Upper lobe of left lung (tissue), 6 donors: Measurements from ENCODE around the gene FAM107A. TPM values are rescaled to one million over a fixed set of nuclear protein-coding genes. Genes with fewer than 3 reads are reported as not detected.

ENCODE experiments used
- ATAC-seq, 2 donors: fragments of 200-7000 bp; cut with Tn5 transposase; one replicate each; pipeline ENCODE4 v1.9.1; 2022; ENCODE audit warnings: mild to moderate bottlenecking in 2 of 2, moderate library complexity in 2 of 2; ENCODE audit not compliant: low FRiP score in 2 of 2
- DNase-seq, 2 donors: peaks; one replicate each; pipeline ENCODE4 v3.0.0-alpha.2; 2019 to 2020
- H3K27ac ChIP-seq, 4 donors: fragments of 200-600 bp; sonication (generic); one replicate each; pipeline ENCODE4 v1.5.1; 2016 to 2019
- H3K27me3 ChIP-seq, 4 donors: fragments of 200-600 bp; sonication (generic); one replicate each; pipeline ENCODE4 v1.5.1; 2017 to 2019
- H3K36me3 ChIP-seq, 4 donors: fragments of 200-600 bp; sonication (generic); one replicate each; pipeline ENCODE4 v1.5.1; 2016 to 2019
- H3K4me1 ChIP-seq, 4 donors: fragments of 200-600 bp; sonication (generic); one replicate each; pipeline ENCODE4 v1.5.1; 2018 to 2019
- H3K4me3 ChIP-seq, 4 donors: fragments of 200-600 bp; sonication (generic); one replicate each; pipeline ENCODE4 v1.5.1; 2017 to 2019; ENCODE audit warnings: mild to moderate bottlenecking in 2 of 4, moderate library complexity in 1 of 4
- H3K9me3 ChIP-seq, 4 donors: fragments of 200-600 bp; sonication (generic); one replicate each; pipeline ENCODE4 v1.5.1; 2018 to 2019
- EP300 ChIP-seq, 4 donors: sonication (generic); formaldehyde crosslinking; IDR thresholded peaks; one replicate each; pipeline ENCODE4 v1.5.1; 2017; ENCODE audit warnings: antibody characterized with exemption in 4 of 4, control low read depth in 2 of 4
- POLR2A ChIP-seq, 4 donors: fragments of 450-650 bp; IDR thresholded peaks; one replicate each; pipeline ENCODE4 v1.5.1; 2016 to 2017; ENCODE audit warnings: antibody characterized with exemption in 4 of 4, mild to moderate bottlenecking in 2 of 4
- POLR2AphosphoS5 ChIP-seq, 2 donors: sonication (generic); formaldehyde crosslinking; IDR thresholded peaks; one replicate each; pipeline ENCODE4 v1.5.1; 2017; ENCODE audit warnings: antibody characterized with exemption in 2 of 2
- WGBS, 2 donors: methylation state at CpG; one replicate each; pipeline ENCODE4 v1.1.5; 2017 to 2018; 5-methylcytosine and 5-hydroxymethylcytosine counted together
- total RNA-seq, 6 donors: library from RNA; depleted of rRNA in 4 of 6; stranded (reverse); fragments of >200 nt in 4 of 6; gene quantifications; one replicate each; pipeline versions ENCODE4 v1.1.0 to v1.2.1, GENCODE V29; 2016 to 2021
- TF ChIP-seq, protein P1 (sequence below), 6 experiments: fragments of 450-650 bp in 4 of 6; fragments of 200-600 bp in 2 of 6; sonication (generic) in 2 of 6; IDR thresholded peaks; one replicate each; pipeline ENCODE4 v1.5.1; 2016 to 2019; ENCODE audit warnings: antibody characterized with exemption in 6 of 6
- donor health status: DM: no; HTN: no; CAD: no; lungs with moderate emphysema.
- donor health status: DM: no; HTN: yes; CAD: no; lungs with severe emphysema.

The FAM107A gene
- total RNA-seq, 6 donors from 2014 or later, result 19.9 to 200 (median 81.1) TPM

DNA sequence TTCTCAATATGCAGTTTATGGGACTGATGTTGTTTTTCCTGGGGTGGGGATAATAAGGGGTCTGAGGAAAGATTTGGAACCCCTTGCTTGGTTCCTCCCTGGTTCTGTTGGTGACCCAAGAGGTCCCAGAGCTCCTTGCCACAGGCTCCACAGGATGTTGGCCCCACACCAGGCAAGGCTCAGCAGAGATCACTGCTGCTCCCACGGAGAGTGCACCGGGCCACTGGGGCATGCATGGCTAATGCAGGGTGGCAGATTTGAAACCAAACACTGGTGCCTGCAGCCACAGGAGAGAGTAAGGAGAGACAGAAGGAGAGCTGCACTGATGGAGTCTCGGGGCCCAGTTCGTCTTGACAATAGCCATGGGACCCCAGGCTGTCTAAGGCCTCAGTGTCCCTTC lies 2.5 kb downstream of the FAM107A start:
- DNase-seq (no peak), ATAC-seq (no peak)
- WGBS, 2 donors, result 76 to 88% methylated on average over 4 of the region's 4 CpGs
- Histone ChIP-seq H3K4me1 (peaks cover 5 to 11% (median 7%) of the 10 kb centered on the region in 4 donors), H3K36me3 (peaks cover 0 to 12% (median 0%) of the 10 kb centered on the region in 4 donors), H3K27ac (peak overlapping the region in 3 of 4 donors; percentile 87 to 96 (median 91)), H3K9me3 (no peaks in the 10 kb centered on the region), H3K4me3 (peak overlapping the region in 3 of 4 donors; percentile 43 to 51 (median 45)), H3K27me3 (no peaks in the 10 kb centered on the region)
- TF ChIP-seq POLR2A (IDR thresholded peaks at IDR 0.05) (no peak), EP300 (IDR thresholded peaks at IDR 0.05) (no peak), POLR2AphosphoS5 (IDR thresholded peaks at IDR 0.05) (no peak)
- TF ChIP-seq, protein P1, sequence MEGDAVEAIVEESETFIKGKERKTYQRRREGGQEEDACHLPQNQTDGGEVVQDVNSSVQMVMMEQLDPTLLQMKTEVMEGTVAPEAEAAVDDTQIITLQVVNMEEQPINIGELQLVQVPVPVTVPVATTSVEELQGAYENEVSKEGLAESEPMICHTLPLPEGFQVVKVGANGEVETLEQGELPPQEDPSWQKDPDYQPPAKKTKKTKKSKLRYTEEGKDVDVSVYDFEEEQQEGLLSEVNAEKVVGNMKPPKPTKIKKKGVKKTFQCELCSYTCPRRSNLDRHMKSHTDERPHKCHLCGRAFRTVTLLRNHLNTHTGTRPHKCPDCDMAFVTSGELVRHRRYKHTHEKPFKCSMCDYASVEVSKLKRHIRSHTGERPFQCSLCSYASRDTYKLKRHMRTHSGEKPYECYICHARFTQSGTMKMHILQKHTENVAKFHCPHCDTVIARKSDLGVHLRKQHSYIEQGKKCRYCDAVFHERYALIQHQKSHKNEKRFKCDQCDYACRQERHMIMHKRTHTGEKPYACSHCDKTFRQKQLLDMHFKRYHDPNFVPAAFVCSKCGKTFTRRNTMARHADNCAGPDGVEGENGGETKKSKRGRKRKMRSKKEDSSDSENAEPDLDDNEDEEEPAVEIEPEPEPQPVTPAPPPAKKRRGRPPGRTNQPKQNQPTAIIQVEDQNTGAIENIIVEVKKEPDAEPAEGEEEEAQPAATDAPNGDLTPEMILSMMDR (IDR thresholded peaks at IDR 0.05), result no peak

GRCh38 chr3:58574106-58574505 lies 3.1 kb downstream of the FAM107A start:
- 81 to 82% methylated on average over 3 of the region's 3 CpGs for WGBS, 2 donors
- Histone ChIP-seq H3K4me3 (peak overlapping the region in 3 of 4 donors; percentile 43 to 51 (median 45)), H3K4me1 (peaks cover 5 to 11% (median 9%) of the 10 kb centered on the region in 4 donors), H3K27me3 (no peaks in the 10 kb centered on the region), H3K36me3 (peaks cover 0 to 17% (median 0%) of the 10 kb centered on the region in 4 donors), H3K9me3 (no peaks in the 10 kb centered on the region), H3K27ac (peak overlapping the region in 3 of 4 donors; percentile 87 to 96 (median 91))
- TF ChIP-seq EP300 (IDR thresholded peaks at IDR 0.05) (no peak), POLR2AphosphoS5 (IDR thresholded peaks at IDR 0.05) (no peak), POLR2A (IDR thresholded peaks at IDR 0.05) (no peak)
- TF ChIP-seq, protein P1 (IDR thresholded peaks at IDR 0.05), result no peak
- DNase-seq (no peak), ATAC-seq (no peak)

DNA sequence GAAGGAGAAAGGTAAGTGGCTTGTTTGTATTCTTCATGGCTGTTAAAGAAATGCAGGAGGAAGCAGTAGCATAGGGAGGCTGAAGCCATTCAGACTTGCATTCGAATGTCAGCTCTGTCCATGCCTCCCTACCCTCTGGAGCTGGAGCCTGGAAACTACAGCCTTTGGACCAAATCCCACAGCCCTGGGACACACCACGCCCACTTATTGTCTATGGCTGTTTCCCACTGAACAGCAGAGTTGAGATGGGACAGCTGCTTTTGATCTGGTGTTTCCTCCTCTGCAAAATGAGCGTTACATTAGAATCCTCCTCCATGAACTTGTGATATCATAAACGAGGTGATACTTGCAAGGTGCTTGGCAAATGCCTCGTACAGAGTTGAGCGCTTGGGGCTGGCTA lies 3.6 kb downstream of the FAM107A start:
- 39 to 55% methylated on average over 6 of the region's 6 CpGs for whole genome bisulfite sequencing, 2 donors

GRCh38 chr3:58572634-58573230 lies 4.5 kb downstream of the FAM107A start:
- peak overlapping the region in 2 of 4 donors; percentile 55 to 87 for H3K27ac ChIP-seq

More for the DNA sequence above, 3.6 kb downstream of the FAM107A start:
- H3K9me3 ChIP-seq, result no peaks in the 10 kb centered on the region
- H3K27ac ChIP-seq, result peak overlapping the region in 3 of 4 donors; percentile 15 to 96 (median 87)
- no peak for ATAC-seq
- no peak for DNase-seq
- H3K27me3 ChIP-seq, result no peaks in the 10 kb centered on the region
- H3K4me3 ChIP-seq, result peak overlapping the region in 3 of 4 donors; percentile 43 to 51 (median 45)
- H3K4me1 ChIP-seq, result peaks cover 5 to 16% (median 13%) of the 10 kb centered on the region in 4 donors
- TF ChIP-seq POLR2A (IDR thresholded peaks at IDR 0.05) (no peak), POLR2AphosphoS5 (IDR thresholded peaks at IDR 0.05) (no peak), EP300 (IDR thresholded peaks at IDR 0.05) (no peak)
- TF ChIP-seq, protein P1 (IDR thresholded peaks at IDR 0.05), result no peak
- peaks cover 0 to 20% (median 0%) of the 10 kb centered on the region in 4 donors for H3K36me3 ChIP-seq

More at GRCh38 chr3:58572634-58573230, 4.5 kb downstream of the FAM107A start:
- H3K9me3 ChIP-seq, result no peaks in the 10 kb centered on the region
- DNase-seq, result no peak
- ATAC-seq, result no peak
- peak overlapping the region in 1 of 4 donors; percentile 45 for H3K4me3 ChIP-seq
- TF ChIP-seq EP300 (IDR thresholded peaks at IDR 0.05) (no peak), POLR2AphosphoS5 (IDR thresholded peaks at IDR 0.05) (no peak), POLR2A (IDR thresholded peaks at IDR 0.05) (no peak)
- TF ChIP-seq, protein P1 (IDR thresholded peaks at IDR 0.05), result no peak
- WGBS, 2 donors, result 93 to 96% methylated on average over 7 of the region's 7 CpGs
- H3K27me3 ChIP-seq, result no peaks in the 10 kb centered on the region
- peaks cover 2 to 18% (median 11%) of the 10 kb centered on the region in 4 donors for H3K4me1 ChIP-seq
- H3K36me3 ChIP-seq, result peaks cover 0 to 20% (median 0%) of the 10 kb centered on the region in 4 donors
